ENCODE data around the gene SAMD1. TPM values are rescaled to one million over a fixed set of nuclear protein-coding genes. Genes with fewer than 3 reads are reported as not detected.

The SAMD1 gene
- total and polyA plus RNA-seq, 10 donors, result 19.6 to 36.8 (median 30.5) TPM

DNA sequence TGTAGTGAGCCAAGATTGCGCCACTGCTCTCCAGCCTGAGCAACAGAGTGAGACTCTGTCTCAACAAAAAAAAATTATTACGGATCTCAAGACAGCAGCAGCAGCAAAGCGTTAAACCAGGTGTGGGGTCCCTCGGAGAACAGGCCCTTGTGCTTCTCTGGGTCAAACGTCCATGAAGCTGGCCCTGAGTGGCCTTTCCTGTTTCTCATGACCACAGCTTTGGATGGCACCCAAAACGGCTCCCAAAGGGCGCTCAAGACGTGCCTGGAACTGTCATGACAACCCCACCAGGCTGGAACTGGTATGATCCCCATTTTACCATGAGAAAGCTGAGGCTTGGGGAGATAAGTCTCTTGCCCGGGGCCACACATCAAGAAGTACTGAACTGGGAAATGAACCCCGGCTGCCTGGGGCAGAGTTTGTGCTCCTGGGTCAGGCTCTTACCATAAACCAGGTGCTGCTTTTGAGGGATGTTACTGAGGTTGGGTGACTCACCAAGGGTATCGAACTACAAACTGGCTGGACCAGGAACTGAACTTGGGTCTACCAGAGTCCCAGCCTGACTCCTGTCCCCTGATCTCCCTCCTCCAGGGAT, 11.6 kb upstream of the SAMD1 start:
- intact Hi-C loops (cut with DNase I; ENCODE audit: low total_unique reads), result no loop called here
- Histone ChIP-seq H3K4me1 (peaks cover 5 to 32% (median 23%) of the 10 kb centered on the region in 6 donors), H3K9me3 (no peaks in the 10 kb centered on the region), H3K27me3 (replicated peaks in 1 of 7) (no peaks in the 10 kb centered on the region), H3K27ac (peak overlapping the region in 6 of 8 donors; percentile 16 to 65 (median 54)), H3K4me3 (no peak overlapping the region), H3K36me3 (peaks cover 0 to 100% (median 87%) of the 10 kb centered on the region in 6 donors)
- no peak for DNase-seq
- TF ChIP-seq, protein P1, sequence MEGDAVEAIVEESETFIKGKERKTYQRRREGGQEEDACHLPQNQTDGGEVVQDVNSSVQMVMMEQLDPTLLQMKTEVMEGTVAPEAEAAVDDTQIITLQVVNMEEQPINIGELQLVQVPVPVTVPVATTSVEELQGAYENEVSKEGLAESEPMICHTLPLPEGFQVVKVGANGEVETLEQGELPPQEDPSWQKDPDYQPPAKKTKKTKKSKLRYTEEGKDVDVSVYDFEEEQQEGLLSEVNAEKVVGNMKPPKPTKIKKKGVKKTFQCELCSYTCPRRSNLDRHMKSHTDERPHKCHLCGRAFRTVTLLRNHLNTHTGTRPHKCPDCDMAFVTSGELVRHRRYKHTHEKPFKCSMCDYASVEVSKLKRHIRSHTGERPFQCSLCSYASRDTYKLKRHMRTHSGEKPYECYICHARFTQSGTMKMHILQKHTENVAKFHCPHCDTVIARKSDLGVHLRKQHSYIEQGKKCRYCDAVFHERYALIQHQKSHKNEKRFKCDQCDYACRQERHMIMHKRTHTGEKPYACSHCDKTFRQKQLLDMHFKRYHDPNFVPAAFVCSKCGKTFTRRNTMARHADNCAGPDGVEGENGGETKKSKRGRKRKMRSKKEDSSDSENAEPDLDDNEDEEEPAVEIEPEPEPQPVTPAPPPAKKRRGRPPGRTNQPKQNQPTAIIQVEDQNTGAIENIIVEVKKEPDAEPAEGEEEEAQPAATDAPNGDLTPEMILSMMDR (IDR thresholded peaks at IDR 0.05 in 8 of 11, conservative IDR thresholded peaks at IDR 0.05 in 3 of 11), result no peak
- TF ChIP-seq POLR2A (IDR thresholded peaks at IDR 0.05), result no peak
- TF ChIP-seq POLR2AphosphoS5 (IDR thresholded peaks at IDR 0.05), result no peak
- 65 to 87% (median 76%) methylated on average over 10 to 11 of the region's 11 CpGs for WGBS, 5 donors

DNA sequence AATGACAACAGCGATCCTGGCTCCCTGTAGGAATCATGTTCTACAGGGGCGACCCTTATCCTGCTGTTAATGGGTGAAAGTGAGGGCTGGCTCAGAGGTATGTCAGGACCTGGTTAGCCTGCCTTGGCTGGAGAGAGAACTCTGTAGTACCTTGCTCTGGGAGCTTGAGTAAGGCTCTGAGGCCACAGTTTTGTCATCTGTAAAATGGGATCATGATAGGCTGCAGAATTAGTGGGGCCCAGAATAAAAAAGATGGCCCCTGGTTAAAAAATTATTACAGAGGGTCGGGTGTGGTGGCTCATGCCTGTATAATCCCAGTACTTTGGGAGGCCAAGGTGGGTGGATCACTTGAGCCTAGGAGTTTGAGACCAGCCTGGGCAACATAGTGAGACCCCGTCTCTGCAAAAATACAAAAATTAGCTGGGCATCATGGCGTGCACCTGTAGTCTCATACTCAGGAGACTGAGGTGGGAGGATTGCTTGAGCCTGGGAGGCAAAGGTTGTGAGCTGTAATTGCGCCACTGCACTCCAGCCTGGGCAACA, 10.5 kb upstream of the SAMD1 start:
- 94 to 98% (median 97%) methylated on average over 4 to 6 of the region's 6 CpGs for WGBS, 5 donors
- intact Hi-C loops (cut with DNase I; ENCODE audit: low total_unique reads), result no loop called here

DNA sequence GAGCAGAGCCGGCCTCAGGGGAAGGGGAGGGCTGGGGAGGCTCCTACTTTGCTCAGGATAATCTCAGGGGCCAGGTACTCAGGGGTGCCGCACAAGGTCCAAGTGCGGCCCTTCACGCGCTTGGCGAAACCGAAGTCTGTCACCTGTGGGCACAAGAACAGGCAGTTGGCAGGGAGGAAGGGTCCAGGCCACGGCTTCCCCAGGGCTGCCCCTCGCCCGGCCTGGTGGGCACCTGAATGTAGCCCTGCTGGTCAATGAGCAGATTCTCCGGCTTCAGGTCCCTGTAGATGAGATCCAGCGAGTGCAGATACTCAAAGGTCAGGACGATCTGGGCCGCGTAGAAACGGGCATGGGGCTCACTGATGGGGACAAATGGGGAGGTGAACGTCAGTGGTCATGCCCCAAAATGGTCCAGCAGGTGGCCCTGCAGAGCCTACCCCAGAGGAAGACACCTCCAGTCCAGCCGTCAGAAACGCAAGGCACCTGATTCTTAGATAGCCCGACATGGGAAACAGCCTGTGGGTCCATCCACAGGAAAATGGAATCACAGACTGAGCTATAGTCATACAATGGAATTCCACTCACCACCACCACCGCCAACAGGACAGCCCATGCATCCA, 7.1 kb upstream of the SAMD1 start:
- Histone ChIP-seq H3K36me3 (peaks cover 0 to 87% (median 59%) of the 10 kb centered on the region in 6 donors), H3K9me3 (peaks cover 0 to 14% (median 11%) of the 10 kb centered on the region in 8 donors), H3K4me3 (no peak overlapping the region), H3K27ac (no peak overlapping the region), H3K27me3 (replicated peaks in 1 of 7) (no peaks in the 10 kb centered on the region), H3K4me1 (peaks cover 4 to 22% (median 14%) of the 10 kb centered on the region in 6 donors)
- 84 to 93% (median 87%) methylated on average over 20 to 21 of the region's 21 CpGs for WGBS, 5 donors
- intact Hi-C loops (cut with DNase I; ENCODE audit: low total_unique reads), result no loop called here
- TF ChIP-seq POLR2A (IDR thresholded peaks at IDR 0.05) (no peak), POLR2AphosphoS5 (IDR thresholded peaks at IDR 0.05) (peak in 2 of 3 donors; percentile 21 to 50)
- TF ChIP-seq, protein P1 (IDR thresholded peaks at IDR 0.05 in 8 of 11, conservative IDR thresholded peaks at IDR 0.05 in 3 of 11), result peak in 1 of 11 experiments; percentile 17
- DNase-seq, result no peak

More for the DNA sequence above, 10.5 kb upstream of the SAMD1 start:
- TF ChIP-seq POLR2A (IDR thresholded peaks at IDR 0.05) (no peak), POLR2AphosphoS5 (IDR thresholded peaks at IDR 0.05) (no peak)
- TF ChIP-seq, protein P1 (IDR thresholded peaks at IDR 0.05 in 8 of 11, conservative IDR thresholded peaks at IDR 0.05 in 3 of 11), result no peak
- H3K4me1 ChIP-seq, result peaks cover 5 to 25% (median 20%) of the 10 kb centered on the region in 6 donors
- no peaks in the 10 kb centered on the region for H3K9me3 ChIP-seq
- no peaks in the 10 kb centered on the region for H3K27me3 ChIP-seq (replicated peaks in 1 of 7)
- peaks cover 0 to 100% (median 87%) of the 10 kb centered on the region in 6 donors for H3K36me3 ChIP-seq
- no peak for DNase-seq
- no peak overlapping the region for H3K4me3 ChIP-seq
- peak overlapping the region in 2 of 8 donors; percentile 16 to 65 for H3K27ac ChIP-seq
